ENCODE results near the gene MTHFD1L. TPM values are rescaled to one million over a fixed set of nuclear protein-coding genes. Genes with fewer than 3 reads are reported as not detected.
"Not testable (repeated sequence)": the region's sequence is repeated elsewhere in the genome, so short reads cannot be mapped to it uniquely, and the experiment has no call there.

Gene MTHFD1L
- total and polyA plus RNA-seq, 11 donors: 1.1 to 13.2 (median 4.2) TPM

DNA sequence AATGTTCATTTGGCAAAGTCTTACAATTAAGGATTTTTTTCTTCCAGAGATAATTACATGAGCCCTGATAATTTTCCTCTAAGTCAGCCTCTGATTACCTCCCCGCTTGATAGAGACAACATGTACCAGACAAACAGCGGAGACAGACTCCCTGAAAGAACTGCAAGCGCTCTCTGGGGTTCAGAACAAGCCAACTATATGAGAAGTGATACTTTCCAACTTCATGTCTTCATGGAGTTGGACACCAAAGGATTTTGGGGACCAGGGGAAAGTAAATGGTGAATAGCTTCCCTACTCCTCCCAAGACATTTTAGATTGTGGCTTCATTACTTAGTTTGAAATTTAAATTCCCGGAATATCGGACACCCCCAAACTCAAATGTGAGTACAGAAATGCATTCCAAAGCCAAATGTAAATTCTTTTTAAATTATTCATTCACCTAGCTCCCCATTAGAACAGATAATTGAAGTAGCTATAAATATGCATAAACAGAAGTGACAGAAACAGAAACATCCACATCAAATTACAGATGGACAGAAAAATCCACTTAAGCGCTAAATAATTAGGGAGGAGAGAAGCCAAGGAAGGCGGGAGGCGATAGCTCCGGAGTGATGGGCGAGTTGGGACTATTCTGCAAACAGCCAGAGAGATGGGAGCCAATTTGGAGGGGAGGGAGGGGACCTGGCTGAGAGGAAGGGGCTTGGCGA lies 244.5 kb downstream of the MTHFD1L start:
- no peak overlapping the region for H3K4me3 ChIP-seq
- H3K4me1 ChIP-seq: no peaks in the 10 kb centered on the region
- DNase-seq (no peak), ATAC-seq (no peak)
- intact Hi-C loops (cut with DNase I): no loop called here
- TF ChIP-seq POLR2A (IDR thresholded peaks at IDR 0.05): no peak
- TF ChIP-seq, protein P1, sequence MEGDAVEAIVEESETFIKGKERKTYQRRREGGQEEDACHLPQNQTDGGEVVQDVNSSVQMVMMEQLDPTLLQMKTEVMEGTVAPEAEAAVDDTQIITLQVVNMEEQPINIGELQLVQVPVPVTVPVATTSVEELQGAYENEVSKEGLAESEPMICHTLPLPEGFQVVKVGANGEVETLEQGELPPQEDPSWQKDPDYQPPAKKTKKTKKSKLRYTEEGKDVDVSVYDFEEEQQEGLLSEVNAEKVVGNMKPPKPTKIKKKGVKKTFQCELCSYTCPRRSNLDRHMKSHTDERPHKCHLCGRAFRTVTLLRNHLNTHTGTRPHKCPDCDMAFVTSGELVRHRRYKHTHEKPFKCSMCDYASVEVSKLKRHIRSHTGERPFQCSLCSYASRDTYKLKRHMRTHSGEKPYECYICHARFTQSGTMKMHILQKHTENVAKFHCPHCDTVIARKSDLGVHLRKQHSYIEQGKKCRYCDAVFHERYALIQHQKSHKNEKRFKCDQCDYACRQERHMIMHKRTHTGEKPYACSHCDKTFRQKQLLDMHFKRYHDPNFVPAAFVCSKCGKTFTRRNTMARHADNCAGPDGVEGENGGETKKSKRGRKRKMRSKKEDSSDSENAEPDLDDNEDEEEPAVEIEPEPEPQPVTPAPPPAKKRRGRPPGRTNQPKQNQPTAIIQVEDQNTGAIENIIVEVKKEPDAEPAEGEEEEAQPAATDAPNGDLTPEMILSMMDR (IDR thresholded peaks at IDR 0.05): no peak
- H3K27ac ChIP-seq: no peak overlapping the region
- 81 to 88% (median 85%) methylated on average over 11 of the region's 11 CpGs for WGBS, 4 donors
- no peaks in the 10 kb centered on the region for H3K27me3 ChIP-seq
- no peaks in the 10 kb centered on the region for H3K9me3 ChIP-seq
- no peaks in the 10 kb centered on the region for H3K36me3 ChIP-seq

DNA sequence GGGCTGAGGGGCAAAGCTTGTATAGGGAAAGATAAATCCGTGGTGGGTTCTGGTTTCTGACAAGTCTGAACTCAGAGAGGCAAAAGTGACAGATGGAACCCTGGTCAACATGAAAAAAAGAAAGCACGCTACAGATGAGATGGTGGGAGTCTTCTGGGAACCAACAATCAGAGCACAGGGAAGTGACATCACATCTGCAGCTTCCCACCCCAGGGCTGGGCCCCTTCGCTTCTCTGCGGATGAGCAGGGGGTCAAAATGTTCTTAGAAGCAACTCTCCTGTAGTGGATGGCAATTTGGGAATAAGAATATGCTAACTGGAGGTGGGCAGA lies 245.0 kb downstream of the MTHFD1L start:
- no peak for DNase-seq
- no peaks in the 10 kb centered on the region for H3K9me3 ChIP-seq
- H3K4me3 ChIP-seq: no peak overlapping the region
- 60 to 81% (median 72%) methylated on average over 4 of the region's 4 CpGs for WGBS, 4 donors
- no peak overlapping the region for H3K27ac ChIP-seq
- intact Hi-C loops (cut with DNase I): no loop called here
- H3K36me3 ChIP-seq: no peaks in the 10 kb centered on the region
- no peak for ATAC-seq
- H3K27me3 ChIP-seq: no peaks in the 10 kb centered on the region
- TF ChIP-seq POLR2A (IDR thresholded peaks at IDR 0.05): no peak
- TF ChIP-seq, protein P1 (IDR thresholded peaks at IDR 0.05): no peak
- H3K4me1 ChIP-seq: no peaks in the 10 kb centered on the region

GRCh38 chr6:151111670-151112069 lies 246.2 kb downstream of the MTHFD1L start:
- H3K4me1 ChIP-seq: no peaks in the 10 kb centered on the region
- intact Hi-C loops (cut with DNase I): no loop called here
- no peak overlapping the region for H3K4me3 ChIP-seq
- no peak for DNase-seq
- no peaks in the 10 kb centered on the region for H3K27me3 ChIP-seq
- TF ChIP-seq POLR2A (IDR thresholded peaks at IDR 0.05): no peak
- TF ChIP-seq, protein P1 (IDR thresholded peaks at IDR 0.05): no peak
- no peaks in the 10 kb centered on the region for H3K9me3 ChIP-seq
- ATAC-seq: no peak
- WGBS, 4 donors: 57 to 79% (median 75%) methylated on average over 4 to 5 of the region's 5 CpGs
- no peaks in the 10 kb centered on the region for H3K36me3 ChIP-seq
- no peak overlapping the region for H3K27ac ChIP-seq

DNA sequence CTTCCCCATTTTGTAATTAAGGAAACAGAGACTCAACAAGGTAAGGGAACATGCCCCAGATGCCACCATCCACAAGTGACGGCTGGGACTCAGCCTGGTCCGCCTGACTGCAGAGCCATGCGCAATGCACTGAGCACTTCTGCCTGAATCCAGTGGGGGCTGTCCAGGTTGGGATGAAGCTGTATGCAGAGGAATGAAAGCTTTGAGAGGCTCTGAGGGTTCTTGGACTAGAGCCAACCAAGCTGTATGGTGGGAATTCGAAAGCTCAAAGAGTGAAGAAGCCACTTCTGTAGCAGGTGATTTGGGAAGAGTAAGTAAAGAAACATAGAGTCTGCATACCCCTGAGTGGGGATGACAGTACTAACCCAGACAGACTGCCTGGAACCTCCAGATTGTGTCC lies 246.6 kb downstream of the MTHFD1L start:
- Histone ChIP-seq H3K27me3 (no peaks in the 10 kb centered on the region), H3K4me3 (no peak overlapping the region), H3K4me1 (no peaks in the 10 kb centered on the region), H3K9me3 (no peaks in the 10 kb centered on the region), H3K36me3 (no peaks in the 10 kb centered on the region), H3K27ac (no peak overlapping the region)
- TF ChIP-seq, protein P1 (IDR thresholded peaks at IDR 0.05): no peak
- no peak for TF ChIP-seq POLR2A (IDR thresholded peaks at IDR 0.05)
- 67 to 87% (median 80%) methylated on average over 4 of the region's 4 CpGs for WGBS, 4 donors
- no peak for ATAC-seq
- intact Hi-C loops (cut with DNase I): no loop called here
- DNase-seq: no peak

DNA sequence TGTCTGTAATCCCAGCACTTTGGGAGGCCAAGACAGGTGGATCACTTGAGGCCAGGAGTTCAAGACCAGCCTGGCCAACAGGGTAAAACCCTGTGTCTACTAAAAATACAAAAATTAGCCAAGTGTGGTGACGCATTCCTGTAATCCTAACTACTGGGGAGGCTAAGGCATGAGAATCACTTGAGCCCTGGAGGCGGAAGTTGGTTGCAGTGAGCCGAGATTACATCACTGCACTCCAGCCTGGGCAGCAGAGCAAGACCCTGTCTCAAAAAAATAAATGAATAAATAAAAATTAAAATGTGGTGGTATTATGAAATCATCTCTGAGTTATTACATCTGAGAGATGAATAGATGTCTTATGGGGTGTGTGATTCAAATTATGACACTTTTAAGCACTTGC lies 247.4 kb downstream of the MTHFD1L start:
- ATAC-seq; intact Hi-C loops (cut with DNase I): not testable (repeated sequence)
- 81 to 96% (median 95%) methylated on average over 3 of the region's 3 CpGs for WGBS, 4 donors

More for the DNA sequence above, 247.4 kb downstream of the MTHFD1L start:
- not testable (repeated sequence) for H3K36me3 ChIP-seq, H3K4me1 ChIP-seq, H3K27me3 ChIP-seq, H3K27ac ChIP-seq, DNase-seq, H3K9me3 ChIP-seq, H3K4me3 ChIP-seq
